ENCODE results near the gene CDIP1. TPM values are rescaled to one million over a fixed set of nuclear protein-coding genes. Genes with fewer than 3 reads are reported as not detected.

The CDIP1 gene
- 10 to 100 TPM in 1 of 4 donors, 1 to 10 TPM in 3; 7.3 to 18.3 (median 8.6) TPM for total RNA-seq

DNA sequence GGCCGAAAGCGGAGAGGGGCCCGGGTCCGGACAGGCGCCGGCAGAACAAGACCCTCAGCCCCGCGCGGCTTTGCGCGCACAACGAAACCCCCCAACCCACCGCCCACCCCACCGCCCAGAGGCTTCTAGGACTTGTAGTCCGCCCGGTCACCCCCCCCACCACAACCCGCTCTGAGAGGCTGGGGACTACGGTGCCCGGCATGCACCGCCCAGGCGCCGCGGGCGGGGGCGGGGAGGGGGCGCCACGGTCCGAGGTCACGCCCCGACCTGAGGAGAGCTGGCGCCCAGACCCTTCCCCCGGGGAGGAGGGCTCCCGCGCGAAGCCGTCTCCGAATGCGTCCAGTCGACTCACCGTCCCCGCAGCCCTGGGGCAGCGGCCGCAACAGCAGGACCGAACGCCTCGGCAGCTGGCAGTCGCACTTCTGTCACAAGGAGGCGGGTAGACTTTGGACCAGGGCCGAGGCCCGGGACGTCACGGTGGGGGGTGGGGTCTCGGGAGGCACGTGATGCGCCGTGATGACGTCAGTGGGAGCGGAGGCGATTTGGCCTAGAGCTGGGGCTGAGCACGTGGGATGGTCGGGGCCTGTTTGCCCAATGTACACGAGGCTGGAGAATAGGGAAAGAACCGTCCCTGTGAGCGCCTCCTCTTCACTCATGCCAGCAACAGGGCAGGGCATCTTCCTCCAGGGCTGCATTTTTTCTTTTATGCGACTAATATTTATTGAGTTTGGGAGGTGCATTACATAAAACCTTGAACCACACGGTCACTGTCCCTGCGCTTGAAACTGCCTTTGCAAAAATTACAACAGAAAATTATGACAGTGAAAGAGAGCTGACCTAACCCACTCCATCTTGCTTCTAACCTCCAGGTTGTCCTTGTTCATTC, at the start of gene CDIP1:
Gene CDIP1, minus strand, starts transcription at position 424 of the 886 bp plus-strand sequence. CDS start 24,643 bp downstream, outside the sequence.
- TF ChIP-seq CTCF (IDR thresholded peaks at IDR 0.05; ENCODE audit: low read depth) = no peak

- TF ChIP-seq CTCF (IDR thresholded peaks at IDR 0.05; ENCODE audit: low read depth) = no peak
Observed at GRCh38 chr16:4586291-4586690, 47.7 kb upstream of the CDIP1 start.

DNA sequence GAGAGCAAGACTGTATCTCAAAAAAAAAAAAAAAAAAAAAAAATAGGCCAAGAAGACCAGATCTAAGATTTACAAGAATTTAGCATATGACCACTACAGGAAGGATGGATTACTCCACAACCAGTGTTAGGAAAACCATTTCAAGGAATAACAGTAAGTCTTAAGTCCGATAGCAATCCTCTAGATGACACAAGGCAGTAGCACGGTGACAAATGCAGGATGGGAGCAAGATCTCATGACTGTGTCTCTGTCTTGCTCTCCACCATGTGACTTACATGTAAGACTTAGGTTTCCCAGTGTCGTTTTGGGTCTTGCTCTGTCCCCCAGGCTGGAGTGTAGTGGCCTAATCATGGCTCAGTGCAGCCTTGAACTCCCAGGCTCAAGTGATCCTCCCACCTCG, 45.3 kb upstream of the CDIP1 start:
- TF ChIP-seq CTCF (IDR thresholded peaks at IDR 0.05; ENCODE audit: low read depth) = no peak

DNA sequence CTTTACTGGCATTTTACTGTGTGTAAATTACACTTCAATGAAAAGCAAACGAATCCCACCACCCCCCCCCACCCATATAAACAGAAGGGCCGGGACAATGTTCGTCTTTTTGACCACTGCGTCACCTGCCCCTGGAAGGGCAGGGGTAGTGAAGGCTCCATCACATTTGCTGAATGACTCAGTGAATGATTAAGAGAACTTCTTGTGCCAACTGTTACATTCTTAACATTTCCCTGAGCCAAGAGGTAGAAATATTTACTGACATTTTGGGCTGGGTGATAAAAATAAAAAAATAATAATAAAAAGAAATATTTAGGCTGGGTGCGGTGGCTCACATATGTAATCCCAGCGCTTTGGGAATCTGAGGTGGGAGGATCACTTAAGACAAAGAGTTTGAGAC, 41.7 kb upstream of the CDIP1 start:
- no peak for TF ChIP-seq CTCF (IDR thresholded peaks at IDR 0.05; ENCODE audit: low read depth)

GRCh38 chr16:4578961-4579530, 40.5 kb upstream of the CDIP1 start:
- no peak for TF ChIP-seq CTCF (IDR thresholded peaks at IDR 0.05; ENCODE audit: low read depth)

- TF ChIP-seq CTCF (IDR thresholded peaks at IDR 0.05; ENCODE audit: low read depth) = no peak
Observed at GRCh38 chr16:4576008-4576407, 37.4 kb upstream of the CDIP1 start.

DNA sequence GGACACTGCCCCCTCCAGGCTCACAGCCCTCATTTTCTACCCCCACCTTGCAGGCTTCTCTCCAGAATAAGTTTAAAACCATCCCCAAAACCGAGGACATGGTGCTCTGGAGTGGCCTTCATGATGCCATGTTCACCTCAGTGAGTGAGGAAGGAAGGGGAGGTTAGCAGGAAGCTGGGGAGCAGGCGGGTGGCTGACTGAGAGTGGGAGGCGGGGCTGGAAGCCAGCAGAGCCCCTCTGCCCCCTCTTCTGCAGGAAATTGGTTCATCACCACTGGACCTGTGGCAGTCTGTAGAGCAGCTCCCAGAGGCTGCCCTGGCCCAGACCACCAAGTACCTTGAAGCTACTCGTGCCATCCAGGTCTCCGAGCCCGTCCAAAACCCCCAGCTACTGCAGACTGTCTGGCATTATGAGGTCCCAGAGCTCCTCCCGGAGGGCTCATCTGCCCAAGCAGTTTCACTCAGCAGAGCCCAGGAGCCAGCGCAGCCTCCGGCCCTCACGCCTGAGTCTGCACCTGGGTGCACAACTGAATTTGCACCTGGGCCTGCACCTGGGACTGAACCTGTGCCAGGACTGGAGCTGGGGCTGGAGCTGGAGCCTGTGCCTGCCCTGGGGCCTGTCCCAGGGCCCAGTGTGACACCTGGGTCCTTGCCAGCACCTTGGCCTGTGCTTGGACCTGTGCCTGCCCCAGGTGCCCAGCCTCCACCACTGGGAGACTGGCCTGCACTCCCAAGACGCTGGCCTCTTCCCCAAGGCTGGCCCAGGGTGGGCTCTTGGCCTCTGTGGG, 36.5 kb upstream of the CDIP1 start:
- TF ChIP-seq CTCF (IDR thresholded peaks at IDR 0.05; ENCODE audit: low read depth) = no peak
